Upper lobe of left lung (tissue), 6 donors: Measurements from ENCODE around the gene ACR. TPM values are rescaled to one million over a fixed set of nuclear protein-coding genes. Genes with fewer than 3 reads are reported as not detected.

Source experiments
- ATAC-seq, 2 donors: fragments of 200-7000 bp; cut with Tn5 transposase; one replicate each; pipeline ENCODE4 v1.9.1; 2022; ENCODE audit warnings: mild to moderate bottlenecking in 2 of 2, moderate library complexity in 2 of 2; ENCODE audit not compliant: low FRiP score in 2 of 2
- DNase-seq, 2 donors: peaks; one replicate each; pipeline ENCODE4 v3.0.0-alpha.2; 2019 to 2020
- H3K27ac ChIP-seq, 4 donors: fragments of 200-600 bp; sonication (generic); one replicate each; pipeline ENCODE4 v1.5.1; 2016 to 2019
- H3K27me3 ChIP-seq, 4 donors: fragments of 200-600 bp; sonication (generic); one replicate each; pipeline ENCODE4 v1.5.1; 2017 to 2019
- H3K36me3 ChIP-seq, 4 donors: fragments of 200-600 bp; sonication (generic); one replicate each; pipeline ENCODE4 v1.5.1; 2016 to 2019
- H3K4me1 ChIP-seq, 4 donors: fragments of 200-600 bp; sonication (generic); one replicate each; pipeline ENCODE4 v1.5.1; 2018 to 2019
- H3K4me3 ChIP-seq, 4 donors: fragments of 200-600 bp; sonication (generic); one replicate each; pipeline ENCODE4 v1.5.1; 2017 to 2019; ENCODE audit warnings: mild to moderate bottlenecking in 2 of 4, moderate library complexity in 1 of 4
- H3K9me3 ChIP-seq, 4 donors: fragments of 200-600 bp; sonication (generic); one replicate each; pipeline ENCODE4 v1.5.1; 2018 to 2019
- EP300 ChIP-seq, 4 donors: sonication (generic); formaldehyde crosslinking; IDR thresholded peaks; one replicate each; pipeline ENCODE4 v1.5.1; 2017; ENCODE audit warnings: antibody characterized with exemption in 4 of 4, control low read depth in 2 of 4
- POLR2A ChIP-seq, 4 donors: fragments of 450-650 bp; IDR thresholded peaks; one replicate each; pipeline ENCODE4 v1.5.1; 2016 to 2017; ENCODE audit warnings: antibody characterized with exemption in 4 of 4, mild to moderate bottlenecking in 2 of 4
- POLR2AphosphoS5 ChIP-seq, 2 donors: sonication (generic); formaldehyde crosslinking; IDR thresholded peaks; one replicate each; pipeline ENCODE4 v1.5.1; 2017; ENCODE audit warnings: antibody characterized with exemption in 2 of 2
- WGBS, 2 donors: methylation state at CpG; one replicate each; pipeline ENCODE4 v1.1.5; 2017 to 2018; 5-methylcytosine and 5-hydroxymethylcytosine counted together
- total RNA-seq, 6 donors: library from RNA; depleted of rRNA in 4 of 6; stranded (reverse); fragments of >200 nt in 4 of 6; gene quantifications; one replicate each; pipeline versions ENCODE4 v1.1.0 to v1.2.1, GENCODE V29; 2016 to 2021
- TF ChIP-seq, protein P1 (sequence below), 6 experiments: fragments of 450-650 bp in 4 of 6; fragments of 200-600 bp in 2 of 6; sonication (generic) in 2 of 6; IDR thresholded peaks; one replicate each; pipeline ENCODE4 v1.5.1; 2016 to 2019; ENCODE audit warnings: antibody characterized with exemption in 6 of 6
- donor health status: DM: no; HTN: no; CAD: no; lungs with moderate emphysema.
- donor health status: DM: no; HTN: yes; CAD: no; lungs with severe emphysema.

The ACR gene
- total RNA-seq, 6 donors from 2014 or later = 0.71 to 3.9 (median 1.5) TPM

DNA sequence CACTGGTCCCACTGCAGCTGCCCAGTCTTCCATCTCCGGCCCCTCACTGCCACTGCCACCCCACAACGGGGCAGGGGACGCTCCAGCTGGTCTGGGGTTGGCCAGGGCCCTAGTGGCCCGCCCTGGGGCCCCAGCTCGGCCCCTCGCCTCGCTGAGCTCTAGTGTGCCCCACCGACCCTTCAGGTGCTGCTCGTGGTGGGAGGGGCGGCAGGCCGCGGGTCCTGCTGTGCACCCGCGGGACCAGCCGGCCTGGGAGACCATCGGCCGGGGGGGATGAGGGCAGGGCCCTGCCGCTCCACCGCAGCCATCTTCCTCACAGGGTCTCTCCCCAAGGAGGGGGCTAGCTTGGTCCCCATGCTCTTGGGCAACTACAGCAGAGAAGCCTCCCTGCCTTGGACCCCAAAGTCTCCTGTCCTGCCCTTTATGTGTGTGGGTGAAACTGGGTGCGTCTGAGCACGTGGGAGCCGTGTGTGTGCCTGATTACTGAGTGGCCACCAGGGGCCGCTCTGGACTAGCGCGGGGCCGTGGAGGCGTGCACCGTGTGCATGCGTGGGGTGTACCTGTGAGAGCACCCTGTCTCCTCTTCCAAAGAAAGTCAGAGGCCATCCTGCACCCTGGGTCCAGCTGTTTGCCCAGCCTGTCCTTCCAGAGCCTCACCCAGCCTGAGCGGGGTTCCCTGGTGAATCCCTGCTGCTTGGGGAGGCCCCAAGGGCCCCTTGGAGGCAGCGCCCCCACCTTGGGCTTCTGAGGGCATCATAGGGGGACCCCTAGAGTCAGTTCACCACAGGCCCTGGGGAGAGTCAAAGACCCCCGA is 6.0 kb upstream of the ACR start:
- DNase-seq = peak; percentile 26 to 85
- peak overlapping the region in 3 of 4 donors; percentile 17 to 57 (median 32) for H3K27ac ChIP-seq
- TF ChIP-seq, protein P1, sequence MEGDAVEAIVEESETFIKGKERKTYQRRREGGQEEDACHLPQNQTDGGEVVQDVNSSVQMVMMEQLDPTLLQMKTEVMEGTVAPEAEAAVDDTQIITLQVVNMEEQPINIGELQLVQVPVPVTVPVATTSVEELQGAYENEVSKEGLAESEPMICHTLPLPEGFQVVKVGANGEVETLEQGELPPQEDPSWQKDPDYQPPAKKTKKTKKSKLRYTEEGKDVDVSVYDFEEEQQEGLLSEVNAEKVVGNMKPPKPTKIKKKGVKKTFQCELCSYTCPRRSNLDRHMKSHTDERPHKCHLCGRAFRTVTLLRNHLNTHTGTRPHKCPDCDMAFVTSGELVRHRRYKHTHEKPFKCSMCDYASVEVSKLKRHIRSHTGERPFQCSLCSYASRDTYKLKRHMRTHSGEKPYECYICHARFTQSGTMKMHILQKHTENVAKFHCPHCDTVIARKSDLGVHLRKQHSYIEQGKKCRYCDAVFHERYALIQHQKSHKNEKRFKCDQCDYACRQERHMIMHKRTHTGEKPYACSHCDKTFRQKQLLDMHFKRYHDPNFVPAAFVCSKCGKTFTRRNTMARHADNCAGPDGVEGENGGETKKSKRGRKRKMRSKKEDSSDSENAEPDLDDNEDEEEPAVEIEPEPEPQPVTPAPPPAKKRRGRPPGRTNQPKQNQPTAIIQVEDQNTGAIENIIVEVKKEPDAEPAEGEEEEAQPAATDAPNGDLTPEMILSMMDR (IDR thresholded peaks at IDR 0.05) = peak; percentile 48 to 82 (median 78)
- no peak for TF ChIP-seq POLR2A (IDR thresholded peaks at IDR 0.05)
- H3K4me1 ChIP-seq = peaks cover 12 to 39% (median 23%) of the 10 kb centered on the region in 4 donors
- peaks cover 0 to 25% (median 8%) of the 10 kb centered on the region in 4 donors for H3K36me3 ChIP-seq
- no peak overlapping the region for H3K4me3 ChIP-seq
- ATAC-seq = peak in 1 of 2 donors; percentile 76
- WGBS, 2 donors = 61 to 77% methylated on average over 8 to 20 of the region's 32 CpGs
- no peaks in the 10 kb centered on the region for H3K9me3 ChIP-seq
- H3K27me3 ChIP-seq = no peaks in the 10 kb centered on the region

DNA sequence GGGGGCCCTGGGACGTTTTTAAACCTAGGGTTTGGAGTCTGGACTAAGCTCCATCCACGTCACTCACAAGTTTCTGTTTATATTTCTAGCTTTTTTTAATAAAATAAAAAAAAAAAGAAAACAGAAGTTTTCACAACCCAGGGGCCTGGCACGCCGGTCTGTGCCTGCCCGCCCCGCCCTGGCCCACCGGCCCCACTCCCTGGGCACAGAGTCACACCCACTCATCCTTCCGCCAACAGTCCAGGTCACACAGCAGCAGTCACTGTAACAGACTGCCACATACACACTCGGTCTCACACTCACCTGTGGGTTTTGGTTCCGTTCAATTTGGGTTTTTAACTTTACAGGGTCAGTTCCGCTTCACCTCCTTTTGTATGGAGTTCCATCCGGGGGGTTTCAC is 5.3 kb upstream of the ACR start:
- ATAC-seq (no peak), DNase-seq (peak in 1 of 2 donors; percentile 19)
- no peaks in the 10 kb centered on the region for H3K9me3 ChIP-seq
- H3K4me3 ChIP-seq = no peak overlapping the region
- H3K27me3 ChIP-seq = no peaks in the 10 kb centered on the region
- H3K27ac ChIP-seq = no peak overlapping the region
- H3K36me3 ChIP-seq = peaks cover 0 to 20% (median 5%) of the 10 kb centered on the region in 4 donors
- WGBS, 2 donors = 75 to 82% methylated on average over 12 of the region's 12 CpGs
- peaks cover 12 to 32% (median 23%) of the 10 kb centered on the region in 4 donors for H3K4me1 ChIP-seq
- no peak for TF ChIP-seq POLR2AphosphoS5 (IDR thresholded peaks at IDR 0.05)
- TF ChIP-seq, protein P1 (IDR thresholded peaks at IDR 0.05) = no peak
- no peak for TF ChIP-seq EP300 (IDR thresholded peaks at IDR 0.05)
- no peak for TF ChIP-seq POLR2A (IDR thresholded peaks at IDR 0.05)

DNA sequence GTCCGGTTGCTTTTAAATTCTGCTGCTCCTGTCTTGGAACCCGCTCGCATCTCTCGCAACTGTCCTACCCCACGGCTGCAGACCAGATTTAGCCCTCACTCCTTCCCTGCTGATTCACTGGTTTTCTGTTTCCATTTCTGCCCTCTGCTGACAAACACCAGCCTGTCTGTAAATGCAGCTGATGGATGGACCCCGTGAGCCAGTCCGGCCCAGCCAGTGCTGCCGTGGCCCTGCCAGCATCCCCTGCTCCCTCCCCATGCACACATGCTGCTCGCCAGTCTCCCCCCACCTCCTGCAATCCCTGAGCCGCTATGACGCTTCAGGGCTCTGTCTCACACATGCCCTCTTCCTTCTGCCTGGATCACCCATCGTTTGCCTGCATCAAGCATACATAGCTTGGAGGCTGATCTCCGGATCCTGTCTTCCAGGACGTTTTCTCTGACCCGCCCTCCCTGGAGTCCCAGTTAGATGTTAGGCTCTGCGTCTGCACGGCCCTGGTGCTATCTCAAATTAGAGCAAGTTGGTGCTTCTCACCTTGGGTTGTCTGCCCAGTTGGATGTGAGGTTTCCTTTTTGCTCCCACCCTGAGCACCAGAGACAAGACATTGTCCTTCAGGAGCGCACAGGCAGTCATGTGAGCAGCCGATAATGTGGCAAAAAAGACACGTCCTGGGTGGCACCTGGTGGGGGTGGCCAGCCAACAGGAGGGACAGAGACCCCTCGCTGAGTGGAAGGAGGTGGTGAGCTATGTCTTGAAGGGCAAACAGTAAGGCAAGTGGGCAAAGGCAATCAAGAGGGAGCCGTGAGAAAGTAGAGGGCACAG is 4.3 kb upstream of the ACR start:
- Histone ChIP-seq H3K9me3 (no peaks in the 10 kb centered on the region), H3K4me1 (peaks cover 12 to 26% (median 20%) of the 10 kb centered on the region in 4 donors), H3K36me3 (peaks cover 0 to 9% (median 3%) of the 10 kb centered on the region in 4 donors), H3K27me3 (no peaks in the 10 kb centered on the region), H3K4me3 (no peak overlapping the region), H3K27ac (no peak overlapping the region)
- 62% methylated on average over 22 of the region's 22 CpGs for WGBS, 2 donors
- no peak for TF ChIP-seq POLR2A (IDR thresholded peaks at IDR 0.05)
- TF ChIP-seq, protein P1 (IDR thresholded peaks at IDR 0.05) = no peak
- no peak for TF ChIP-seq EP300 (IDR thresholded peaks at IDR 0.05)
- no peak for TF ChIP-seq POLR2AphosphoS5 (IDR thresholded peaks at IDR 0.05)
- ATAC-seq (no peak), DNase-seq (peak in 1 of 2 donors; percentile 19)

DNA sequence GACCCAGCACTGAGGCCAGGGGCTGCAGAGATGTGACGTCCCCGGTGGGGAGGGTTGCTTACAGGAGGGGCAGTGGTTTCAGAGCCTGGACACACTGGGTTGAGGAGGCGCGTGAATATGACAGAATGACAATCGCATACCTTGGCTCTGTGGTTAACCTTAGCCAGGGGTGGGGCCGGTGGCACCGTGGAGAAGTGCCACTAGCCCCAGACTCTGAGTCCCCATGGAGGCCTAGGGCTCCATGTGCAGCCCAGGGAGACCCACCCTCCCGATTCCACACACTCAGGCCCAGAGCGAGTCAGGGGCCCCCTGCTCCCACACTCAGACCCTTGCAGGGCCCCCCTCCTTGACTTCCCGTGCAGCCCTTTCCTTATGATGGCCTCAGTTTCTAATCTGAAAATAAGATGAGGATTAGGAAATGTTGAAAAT is 3.6 kb upstream of the ACR start:
- Histone ChIP-seq H3K27me3 (no peaks in the 10 kb centered on the region), H3K4me1 (peaks cover 12 to 26% (median 19%) of the 10 kb centered on the region in 4 donors), H3K4me3 (no peak overlapping the region), H3K9me3 (no peaks in the 10 kb centered on the region), H3K27ac (no peak overlapping the region), H3K36me3 (peaks cover 0 to 3% (median 2%) of the 10 kb centered on the region in 4 donors)
- 72 to 81% methylated on average over 9 to 10 of the region's 10 CpGs for WGBS, 2 donors
- DNase-seq (no peak), ATAC-seq (no peak)
- TF ChIP-seq POLR2AphosphoS5 (IDR thresholded peaks at IDR 0.05) (no peak), EP300 (IDR thresholded peaks at IDR 0.05) (no peak), POLR2A (IDR thresholded peaks at IDR 0.05) (no peak)
- TF ChIP-seq, protein P1 (IDR thresholded peaks at IDR 0.05) = no peak
